Nephron (organoid): ENCODE measurements around the gene ADK.

Source experiments
- H3K27ac Mint-ChIP-seq, 3 experiments: 2 replicates each; pipeline ENCODE4 v1.8.0; 2020; ENCODE audit warnings: mixed read lengths in 3 of 3, mild to moderate bottlenecking in 2 of 3, moderate library complexity in 1 of 3
- H3K27me3 Mint-ChIP-seq: 2 replicates; pipeline ENCODE4 v1.8.0; 2021; ENCODE audit warnings: low read depth, mild to moderate bottlenecking, moderate library complexity, mixed read lengths
- H3K36me3 Mint-ChIP-seq: 2 replicates; pipeline ENCODE4 v1.8.0; 2020; ENCODE audit warnings: low read depth, mixed read lengths
- H3K4me1 Mint-ChIP-seq: 2 replicates; pipeline ENCODE4 v1.8.0; 2020; ENCODE audit warnings: mixed read lengths
- H3K4me3 Mint-ChIP-seq, 3 experiments: 2 replicates each; pipeline ENCODE4 v1.8.0; 2020; ENCODE audit warnings: mild to moderate bottlenecking in 3 of 3, mixed read lengths in 3 of 3, moderate library complexity in 2 of 3
- H3K9me3 Mint-ChIP-seq: 2 replicates; pipeline ENCODE4 v1.8.0; 2020; ENCODE audit warnings: mixed read lengths
- CTCF ChIP-seq, 3 experiments: fragments of 200-600 bp; sonication (generic); IDR thresholded peaks; one replicate each; pipeline ENCODE4 v1.5.0; 2021; ENCODE audit warnings: antibody characterized with exemption in 3 of 3; ENCODE audit not compliant: unreplicated experiment in 3 of 3

Gene ADK

GRCh38 chr10:74118804-74119203 lies 32.2 kb upstream of the ADK start:
- Mint-ChIP-seq H3K4me1 (peaks cover 23% of the 10 kb centered on the region), H3K27me3 (no peaks in the 10 kb centered on the region), H3K36me3 (peaks cover 91% of the 10 kb centered on the region), H3K4me3 (no peak overlapping the region), H3K9me3 (no peaks in the 10 kb centered on the region), H3K27ac (peak overlapping the region; percentile 14 to 53 (median 46))
- no peak for TF ChIP-seq CTCF (IDR thresholded peaks at IDR 0.05; ENCODE audit: unreplicated experiment in 3 of 3)

- TF ChIP-seq CTCF (IDR thresholded peaks at IDR 0.05; ENCODE audit: unreplicated experiment in 3 of 3) = no peak
- H3K27me3 Mint-ChIP-seq = no peaks in the 10 kb centered on the region
- H3K4me3 Mint-ChIP-seq = no peak overlapping the region
These were observed 30.1 kb upstream of the ADK start for GRCh38 chr10:74120911-74121310.

GRCh38 chr10:74121368-74121767 lies 29.7 kb upstream of the ADK start:
- H3K9me3 Mint-ChIP-seq = no peaks in the 10 kb centered on the region
- no peak overlapping the region for H3K4me3 Mint-ChIP-seq
- H3K27ac Mint-ChIP-seq = peak overlapping the region; percentile 3 to 36 (median 14)
- H3K4me1 Mint-ChIP-seq = peaks cover 23% of the 10 kb centered on the region
- no peaks in the 10 kb centered on the region for H3K27me3 Mint-ChIP-seq
- TF ChIP-seq CTCF (IDR thresholded peaks at IDR 0.05; ENCODE audit: unreplicated experiment in 3 of 3) = no peak
- H3K36me3 Mint-ChIP-seq = peaks cover 88% of the 10 kb centered on the region

More at GRCh38 chr10:74120911-74121310, 30.1 kb upstream of the ADK start:
- Mint-ChIP-seq H3K4me1 (peaks cover 23% of the 10 kb centered on the region), H3K9me3 (no peaks in the 10 kb centered on the region), H3K36me3 (peaks cover 88% of the 10 kb centered on the region), H3K27ac (peak overlapping the region; percentile 3 to 36 (median 14))

GRCh38 chr10:74122060-74122459 lies 29.0 kb upstream of the ADK start:
- H3K27me3 Mint-ChIP-seq = no peaks in the 10 kb centered on the region
- peaks cover 23% of the 10 kb centered on the region for H3K4me1 Mint-ChIP-seq
- TF ChIP-seq CTCF (IDR thresholded peaks at IDR 0.05; ENCODE audit: unreplicated experiment in 3 of 3) = no peak
- peaks cover 82% of the 10 kb centered on the region for H3K36me3 Mint-ChIP-seq
- H3K4me3 Mint-ChIP-seq = no peak overlapping the region
- no peak overlapping the region for H3K27ac Mint-ChIP-seq
- no peaks in the 10 kb centered on the region for H3K9me3 Mint-ChIP-seq

GRCh38 chr10:74123081-74123480 lies 27.9 kb upstream of the ADK start:
- no peak overlapping the region for H3K27ac Mint-ChIP-seq
- H3K36me3 Mint-ChIP-seq = peaks cover 76% of the 10 kb centered on the region
- H3K4me1 Mint-ChIP-seq = peaks cover 23% of the 10 kb centered on the region
- H3K4me3 Mint-ChIP-seq = no peak overlapping the region
- no peaks in the 10 kb centered on the region for H3K27me3 Mint-ChIP-seq
- no peak for TF ChIP-seq CTCF (IDR thresholded peaks at IDR 0.05; ENCODE audit: unreplicated experiment in 3 of 3)
- H3K9me3 Mint-ChIP-seq = no peaks in the 10 kb centered on the region

- Mint-ChIP-seq H3K9me3 (no peaks in the 10 kb centered on the region), H3K4me1 (no peaks in the 10 kb centered on the region), H3K4me3 (no peak overlapping the region), H3K27ac (no peak overlapping the region), H3K27me3 (no peaks in the 10 kb centered on the region), H3K36me3 (peaks cover 68% of the 10 kb centered on the region)
- no peak for TF ChIP-seq CTCF (IDR thresholded peaks at IDR 0.05; ENCODE audit: unreplicated experiment in 3 of 3)
These were observed 16.8 kb upstream of the ADK start for GRCh38 chr10:74133923-74134820.
